NCI-H510A (cell line): ENCODE data around the gene STXBP6.

Experiments used
- DNase-seq: peaks from one replicate; lab custom pipeline; 2025; lab: John Stamatoyannopoulos, UW

The STXBP6 gene

GRCh38 chr14:25049568-25050268 is at the start of gene STXBP6:
Gene STXBP6 (minus strand): TSS chr14:25050147. CDS start chr14:24974818, 75,329 bp downstream.
- peak; percentile 61 for DNase-seq

GRCh38 chr14:25097120-25097519 is 47.2 kb upstream of the STXBP6 start:
- no peak for DNase-seq

GRCh38 chr14:25095736-25096437 is 45.9 kb upstream of the STXBP6 start:
- no peak for DNase-seq

- no peak for DNase-seq
These were observed 44.4 kb upstream of the STXBP6 start for GRCh38 chr14:25094171-25094907.

GRCh38 chr14:25092258-25092740 is 42.4 kb upstream of the STXBP6 start:
- DNase-seq, result no peak

GRCh38 chr14:25090716-25091454 is 40.9 kb upstream of the STXBP6 start:
- no peak for DNase-seq

GRCh38 chr14:25090256-25090655 is 40.3 kb upstream of the STXBP6 start:
- DNase-seq, result no peak

GRCh38 chr14:25089496-25089895 is 39.5 kb upstream of the STXBP6 start:
- DNase-seq, result no peak

- DNase-seq, result no peak
These were observed 37.0 kb upstream of the STXBP6 start for GRCh38 chr14:25086821-25087396.

- DNase-seq, result no peak
These were observed 36.1 kb upstream of the STXBP6 start for GRCh38 chr14:25086081-25086480.

GRCh38 chr14:25080682-25081081 is 30.7 kb upstream of the STXBP6 start:
- no peak for DNase-seq

- no peak for DNase-seq
These were observed 29.4 kb upstream of the STXBP6 start for GRCh38 chr14:25079311-25079710.

GRCh38 chr14:25074099-25074685 is 24.2 kb upstream of the STXBP6 start:
- no peak for DNase-seq

- no peak for DNase-seq
These were observed 19.9 kb upstream of the STXBP6 start for GRCh38 chr14:25069879-25070278.

- DNase-seq, result no peak
These were observed 17.7 kb upstream of the STXBP6 start for GRCh38 chr14:25067600-25067999.

GRCh38 chr14:25062022-25062321 is 12.0 kb upstream of the STXBP6 start:
- no peak for DNase-seq

GRCh38 chr14:25056688-25057078 is 6.7 kb upstream of the STXBP6 start:
- no peak for DNase-seq

- DNase-seq, result no peak
These were observed 6.2 kb upstream of the STXBP6 start for GRCh38 chr14:25055992-25056687.

GRCh38 chr14:25055005-25055404 is 5.1 kb upstream of the STXBP6 start:
- DNase-seq, result no peak

GRCh38 chr14:25053585-25053984 is 3.6 kb upstream of the STXBP6 start:
- no peak for DNase-seq

GRCh38 chr14:25052921-25053320 is 3.0 kb upstream of the STXBP6 start:
- no peak for DNase-seq
